ENCODE results near the gene AURKB. TPM values are rescaled to one million over a fixed set of nuclear protein-coding genes. Genes with fewer than 3 reads are reported as not detected.

AURKB gene
- total RNA-seq, 1 donor from 2014 or later: 52.7 TPM

- no peak overlapping the region for H3K4me3 Mint-ChIP-seq (ENCODE audit: low read depth)
- no peak overlapping the region for H3K27ac Mint-ChIP-seq
- no peak for DNase-seq (ENCODE audit: low spot score, unreplicated experiment)
- peaks cover 37% of the 10 kb centered on the region for H3K36me3 Mint-ChIP-seq (ENCODE audit: insufficient read depth)
- peaks cover 2% of the 10 kb centered on the region for H3K4me1 Mint-ChIP-seq (ENCODE audit: low read depth)
- H3K9me3 Mint-ChIP-seq (ENCODE audit: low read depth): no peaks in the 10 kb centered on the region
- TF ChIP-seq, protein P1, sequence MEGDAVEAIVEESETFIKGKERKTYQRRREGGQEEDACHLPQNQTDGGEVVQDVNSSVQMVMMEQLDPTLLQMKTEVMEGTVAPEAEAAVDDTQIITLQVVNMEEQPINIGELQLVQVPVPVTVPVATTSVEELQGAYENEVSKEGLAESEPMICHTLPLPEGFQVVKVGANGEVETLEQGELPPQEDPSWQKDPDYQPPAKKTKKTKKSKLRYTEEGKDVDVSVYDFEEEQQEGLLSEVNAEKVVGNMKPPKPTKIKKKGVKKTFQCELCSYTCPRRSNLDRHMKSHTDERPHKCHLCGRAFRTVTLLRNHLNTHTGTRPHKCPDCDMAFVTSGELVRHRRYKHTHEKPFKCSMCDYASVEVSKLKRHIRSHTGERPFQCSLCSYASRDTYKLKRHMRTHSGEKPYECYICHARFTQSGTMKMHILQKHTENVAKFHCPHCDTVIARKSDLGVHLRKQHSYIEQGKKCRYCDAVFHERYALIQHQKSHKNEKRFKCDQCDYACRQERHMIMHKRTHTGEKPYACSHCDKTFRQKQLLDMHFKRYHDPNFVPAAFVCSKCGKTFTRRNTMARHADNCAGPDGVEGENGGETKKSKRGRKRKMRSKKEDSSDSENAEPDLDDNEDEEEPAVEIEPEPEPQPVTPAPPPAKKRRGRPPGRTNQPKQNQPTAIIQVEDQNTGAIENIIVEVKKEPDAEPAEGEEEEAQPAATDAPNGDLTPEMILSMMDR (IDR thresholded peaks at IDR 0.05; ENCODE audit: unreplicated experiment): no peak
- no peaks in the 10 kb centered on the region for H3K27me3 Mint-ChIP-seq
These were observed 24.2 kb upstream of the AURKB start for GRCh38 chr17:8234361-8235270.

GRCh38 chr17:8231701-8232100, 21.3 kb upstream of the AURKB start:
- Mint-ChIP-seq H3K4me1 (ENCODE audit: low read depth) (peaks cover 2% of the 10 kb centered on the region), H3K27me3 (no peaks in the 10 kb centered on the region), H3K9me3 (ENCODE audit: low read depth) (no peaks in the 10 kb centered on the region), H3K27ac (no peak overlapping the region), H3K4me3 (ENCODE audit: low read depth) (no peak overlapping the region), H3K36me3 (ENCODE audit: insufficient read depth) (peaks cover 41% of the 10 kb centered on the region)
- TF ChIP-seq, protein P1 (IDR thresholded peaks at IDR 0.05; ENCODE audit: unreplicated experiment): no peak
- DNase-seq (ENCODE audit: low spot score, unreplicated experiment): no peak

DNA sequence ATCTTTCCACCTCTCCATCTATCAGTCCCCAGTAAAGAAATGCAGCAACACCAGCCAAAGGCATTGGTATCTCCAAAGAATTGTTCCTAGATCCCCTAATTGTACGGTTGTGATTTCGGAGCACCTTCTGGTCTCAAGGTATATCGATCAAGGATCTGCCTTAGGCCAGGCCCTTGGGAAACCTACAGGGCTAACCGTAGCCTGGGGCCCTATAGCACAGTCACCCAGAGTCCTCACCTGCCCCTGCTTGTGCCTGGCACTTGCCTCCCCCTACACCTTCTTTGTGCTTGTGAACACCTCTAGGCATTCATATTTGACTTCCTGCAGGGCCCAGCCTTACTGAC, 16.8 kb upstream of the AURKB start:
- TF ChIP-seq, protein P1 (IDR thresholded peaks at IDR 0.05; ENCODE audit: unreplicated experiment): no peak
- peak overlapping the region; percentile 71 for H3K4me3 Mint-ChIP-seq (ENCODE audit: low read depth)
- peaks cover 9% of the 10 kb centered on the region for H3K4me1 Mint-ChIP-seq (ENCODE audit: low read depth)

GRCh38 chr17:8226536-8227237, 16.3 kb upstream of the AURKB start:
- peak overlapping the region; percentile 90 for H3K27ac Mint-ChIP-seq
- peaks cover 9% of the 10 kb centered on the region for H3K4me1 Mint-ChIP-seq (ENCODE audit: low read depth)
- peak; percentile 37 for DNase-seq (ENCODE audit: low spot score, unreplicated experiment)
- no peaks in the 10 kb centered on the region for H3K27me3 Mint-ChIP-seq
- peaks cover 24% of the 10 kb centered on the region for H3K36me3 Mint-ChIP-seq (ENCODE audit: insufficient read depth)
- TF ChIP-seq, protein P1 (IDR thresholded peaks at IDR 0.05; ENCODE audit: unreplicated experiment): no peak
- no peaks in the 10 kb centered on the region for H3K9me3 Mint-ChIP-seq (ENCODE audit: low read depth)
- H3K4me3 Mint-ChIP-seq (ENCODE audit: low read depth): peak overlapping the region; percentile 71

More for the DNA sequence above, 16.8 kb upstream of the AURKB start:
- peaks cover 26% of the 10 kb centered on the region for H3K36me3 Mint-ChIP-seq (ENCODE audit: insufficient read depth)
- no peak for DNase-seq (ENCODE audit: low spot score, unreplicated experiment)
- H3K27ac Mint-ChIP-seq: peak overlapping the region; percentile 90
- no peaks in the 10 kb centered on the region for H3K27me3 Mint-ChIP-seq
- no peaks in the 10 kb centered on the region for H3K9me3 Mint-ChIP-seq (ENCODE audit: low read depth)

DNA sequence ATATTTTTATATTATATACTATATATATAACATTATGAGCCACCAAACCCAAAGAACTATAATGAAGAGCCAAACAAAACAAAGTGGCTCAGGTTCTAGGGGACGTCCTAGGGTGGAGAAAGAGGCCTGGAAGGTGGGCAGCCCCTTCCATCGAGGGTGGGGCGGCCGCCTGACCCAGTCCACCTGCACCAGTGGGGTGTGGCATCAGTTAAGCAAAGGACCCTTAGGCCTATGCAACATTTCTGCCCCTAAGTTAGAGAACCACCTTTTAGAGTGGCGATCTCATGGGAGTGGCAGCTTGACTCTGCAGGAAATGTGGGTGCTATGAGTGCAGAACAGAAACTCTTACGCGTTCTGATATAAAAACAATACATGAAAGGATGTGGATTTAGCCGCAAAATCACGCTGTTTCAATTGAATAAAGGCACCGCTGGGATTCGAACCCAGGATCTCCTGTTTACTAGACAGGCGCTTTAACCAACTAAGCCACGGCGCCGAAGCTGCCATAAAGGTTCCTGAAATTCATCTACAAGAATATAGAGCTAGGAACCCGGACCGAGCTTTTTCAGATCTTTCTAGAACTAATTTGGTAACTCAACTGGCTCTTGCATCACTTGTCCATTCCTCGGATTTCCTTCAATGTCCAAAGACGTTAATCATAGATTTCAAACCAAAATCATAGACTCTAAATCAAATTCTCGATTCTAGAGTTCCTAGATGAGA, 15.6 kb upstream of the AURKB start:
- TF ChIP-seq, protein P1 (IDR thresholded peaks at IDR 0.05; ENCODE audit: unreplicated experiment): no peak
- Mint-ChIP-seq H3K4me1 (ENCODE audit: low read depth) (peaks cover 11% of the 10 kb centered on the region), H3K4me3 (ENCODE audit: low read depth) (peak overlapping the region; percentile 71), H3K36me3 (ENCODE audit: insufficient read depth) (peaks cover 19% of the 10 kb centered on the region), H3K9me3 (ENCODE audit: low read depth) (no peaks in the 10 kb centered on the region), H3K27me3 (no peaks in the 10 kb centered on the region), H3K27ac (peak overlapping the region; percentile 90)
- no peak for DNase-seq (ENCODE audit: low spot score, unreplicated experiment)

Data from progenitor cell of endocrine pancreas (in vitro differentiated cells).